ACC112 (cell line): Measurements from ENCODE around the gene SLC6A19.

Experiments
- H2AFZ ChIP-seq: fragments of 200-600 bp; sonication (generic); one replicate; pipeline ENCODE4 v1.6.0; 2017; ENCODE audit warnings: antibody characterized with exemption, low read length; ENCODE audit not compliant: unreplicated experiment
- H3K27ac ChIP-seq: fragments of 200-600 bp; sonication (generic); 2 replicates; pipeline ENCODE4 v1.5.1; 2014; ENCODE audit warnings: low read depth, mild to moderate bottlenecking, antibody characterized with exemption, low read length, moderate library complexity
- H3K27me3 ChIP-seq: fragments of 200-600 bp; sonication (generic); 2 replicates; pipeline ENCODE4 v1.6.1; 2014; ENCODE audit warnings: mild to moderate bottlenecking, antibody characterized with exemption, low read length, moderate library complexity, mixed read lengths; ENCODE audit not compliant: insufficient read depth
- H3K36me3 ChIP-seq: fragments of 200-600 bp; sonication (generic); 2 replicates; pipeline ENCODE4 v1.6.1; 2016; ENCODE audit warnings: mild to moderate bottlenecking, antibody characterized with exemption, low read length, moderate library complexity, mixed read lengths; ENCODE audit not compliant: insufficient read depth
- H3K4me1 ChIP-seq: fragments of 200-600 bp; sonication (generic); one replicate; pipeline ENCODE4 v1.6.1; 2016; ENCODE audit warnings: low read length, mixed read lengths; ENCODE audit not compliant: insufficient read depth, unreplicated experiment, control insufficient read depth
- H3K4me3 ChIP-seq: fragments of 200-600 bp; sonication (generic); 2 replicates; pipeline ENCODE4 v1.5.1; 2014; ENCODE audit warnings: mild to moderate bottlenecking, low read depth, low read length
- H3K79me2 ChIP-seq: fragments of 200-600 bp; sonication (generic); one replicate; pipeline ENCODE4 v1.6.0; 2016; ENCODE audit warnings: low read length; ENCODE audit not compliant: control insufficient read depth, unreplicated experiment, insufficient read depth

SLC6A19 gene

GRCh38 chr5:1218351-1219080 is 17.1 kb downstream of the SLC6A19 start:
- no peak overlapping the region for H3K27ac ChIP-seq
- H3K36me3 ChIP-seq: no peaks in the 10 kb centered on the region
- peaks cover 12% of the 10 kb centered on the region; the same call in 1 of the 2 replicates for H3K27me3 ChIP-seq
- H2AFZ ChIP-seq: no peak overlapping the region
- no peak overlapping the region for H3K4me3 ChIP-seq
- no peaks in the 10 kb centered on the region for H3K4me1 ChIP-seq
- H3K79me2 ChIP-seq: no peaks in the 10 kb centered on the region

- Histone ChIP-seq H3K27ac (no peak overlapping the region), H3K27me3 (peaks cover 12% of the 10 kb centered on the region; the same call in 1 of the 2 replicates), H3K4me3 (no peak overlapping the region), H2AFZ (no peak overlapping the region), H3K36me3 (no peaks in the 10 kb centered on the region), H3K79me2 (no peaks in the 10 kb centered on the region), H3K4me1 (no peaks in the 10 kb centered on the region)
These were observed 17.8 kb downstream of the SLC6A19 start for GRCh38 chr5:1219098-1219767.

- peaks cover 12% of the 10 kb centered on the region; the same call in 1 of the 2 replicates for H3K27me3 ChIP-seq
These were observed 18.3 kb downstream of the SLC6A19 start for GRCh38 chr5:1219768-1220100.

GRCh38 chr5:1220351-1220750 is 19.0 kb downstream of the SLC6A19 start:
- no peaks in the 10 kb centered on the region for H3K36me3 ChIP-seq
- H3K4me3 ChIP-seq: no peak overlapping the region
- no peak overlapping the region for H3K27ac ChIP-seq
- no peaks in the 10 kb centered on the region for H3K79me2 ChIP-seq
- no peaks in the 10 kb centered on the region for H3K4me1 ChIP-seq
- no peak overlapping the region for H2AFZ ChIP-seq
- H3K27me3 ChIP-seq: peaks cover 18% of the 10 kb centered on the region; the same call in 1 of the 2 replicates

More at GRCh38 chr5:1219768-1220100, 18.3 kb downstream of the SLC6A19 start:
- H3K79me2 ChIP-seq: no peaks in the 10 kb centered on the region
- no peak overlapping the region for H3K27ac ChIP-seq
- no peaks in the 10 kb centered on the region for H3K4me1 ChIP-seq
- no peaks in the 10 kb centered on the region for H3K36me3 ChIP-seq
- H3K4me3 ChIP-seq: no peak overlapping the region
- no peak overlapping the region for H2AFZ ChIP-seq

GRCh38 chr5:1220831-1221230 is 19.4 kb downstream of the SLC6A19 start:
- H3K27me3 ChIP-seq: peaks cover 18% of the 10 kb centered on the region; the same call in 1 of the 2 replicates
- no peak overlapping the region for H3K27ac ChIP-seq
- no peaks in the 10 kb centered on the region for H3K4me1 ChIP-seq
- H3K79me2 ChIP-seq: no peaks in the 10 kb centered on the region
- no peak overlapping the region for H2AFZ ChIP-seq
- H3K36me3 ChIP-seq: no peaks in the 10 kb centered on the region
- H3K4me3 ChIP-seq: no peak overlapping the region

GRCh38 chr5:1221721-1222120 is 20.3 kb downstream of the SLC6A19 start:
- no peak overlapping the region for H3K27ac ChIP-seq
- no peak overlapping the region for H2AFZ ChIP-seq
- H3K36me3 ChIP-seq: no peaks in the 10 kb centered on the region
- H3K27me3 ChIP-seq: peaks cover 18% of the 10 kb centered on the region; the same call in 1 of the 2 replicates
- no peak overlapping the region for H3K4me3 ChIP-seq
- no peaks in the 10 kb centered on the region for H3K79me2 ChIP-seq
- H3K4me1 ChIP-seq: no peaks in the 10 kb centered on the region

- no peak overlapping the region for H3K27ac ChIP-seq
- no peak overlapping the region for H2AFZ ChIP-seq
- H3K27me3 ChIP-seq: peaks cover 19% of the 10 kb centered on the region; the same call in 1 of the 2 replicates
- no peaks in the 10 kb centered on the region for H3K36me3 ChIP-seq
- no peaks in the 10 kb centered on the region for H3K4me1 ChIP-seq
- no peak overlapping the region for H3K4me3 ChIP-seq
- no peaks in the 10 kb centered on the region for H3K79me2 ChIP-seq
These were observed 20.8 kb downstream of the SLC6A19 start for GRCh38 chr5:1222147-1222546.

GRCh38 chr5:1222621-1223277 is 21.4 kb downstream of the SLC6A19 start:
- Histone ChIP-seq H3K4me1 (no peaks in the 10 kb centered on the region), H2AFZ (no peak overlapping the region), H3K36me3 (no peaks in the 10 kb centered on the region), H3K27ac (no peak overlapping the region), H3K79me2 (no peaks in the 10 kb centered on the region), H3K27me3 (peaks cover 24% of the 10 kb centered on the region; the same call in 1 of the 2 replicates), H3K4me3 (no peak overlapping the region)

- Histone ChIP-seq H3K36me3 (no peaks in the 10 kb centered on the region), H3K79me2 (no peaks in the 10 kb centered on the region), H3K4me1 (no peaks in the 10 kb centered on the region), H3K4me3 (no peak overlapping the region), H3K27me3 (peaks cover 22% of the 10 kb centered on the region; the same call in 1 of the 2 replicates), H3K27ac (no peak overlapping the region), H2AFZ (no peak overlapping the region)
These were observed 21.9 kb downstream of the SLC6A19 start for GRCh38 chr5:1223278-1223670.

- Histone ChIP-seq H3K4me3 (no peak overlapping the region), H3K4me1 (no peaks in the 10 kb centered on the region), H2AFZ (no peak overlapping the region), H3K36me3 (no peaks in the 10 kb centered on the region), H3K79me2 (no peaks in the 10 kb centered on the region), H3K27ac (no peak overlapping the region), H3K27me3 (peaks cover 27% of the 10 kb centered on the region; the same call in 1 of the 2 replicates)
These were observed 23.2 kb downstream of the SLC6A19 start for GRCh38 chr5:1224631-1225030.
